ENCODE results near the gene RBM18. TPM values are rescaled to one million over a fixed set of nuclear protein-coding genes. Genes with fewer than 3 reads are reported as not detected.

The RBM18 gene
- total and polyA plus RNA-seq, 12 donors = 6.0 to 47.6 (median 42.1) TPM

GRCh38 chr9:122281368-122281767, 16.7 kb upstream of the RBM18 start:
- peaks cover 0 to 38% (median 17%) of the 10 kb centered on the region in 9 donors for H3K4me1 ChIP-seq
- H3K27ac ChIP-seq = peak overlapping the region in 5 of 10 donors; percentile 44 to 70 (median 67)
- intact Hi-C loops (cut with DNase I) = no loop called here
- ATAC-seq (peak in 5 of 8 donors; percentile 53 to 83 (median 68)), DNase-seq (no peak)
- no peak overlapping the region for H3K4me3 ChIP-seq
- TF ChIP-seq CTCF (IDR thresholded peaks at IDR 0.05) = no peak
- H3K27me3 ChIP-seq = no peaks in the 10 kb centered on the region
- H3K9me3 ChIP-seq = peaks cover 0 to 20% (median 10%) of the 10 kb centered on the region in 11 donors
- WGBS, 2 donors = 51 to 67% methylated on average over 5 of the region's 5 CpGs
- H3K36me3 ChIP-seq = peaks cover 0 to 74% (median 18%) of the 10 kb centered on the region in 9 donors

- peaks cover 0 to 26% (median 16%) of the 10 kb centered on the region in 9 donors for H3K4me1 ChIP-seq
- H3K27ac ChIP-seq = no peak overlapping the region
- DNase-seq (no peak), ATAC-seq (no peak)
- peaks cover 0 to 66% (median 9%) of the 10 kb centered on the region in 9 donors for H3K36me3 ChIP-seq
- no peaks in the 10 kb centered on the region for H3K27me3 ChIP-seq
- no peak for TF ChIP-seq CTCF (IDR thresholded peaks at IDR 0.05)
- intact Hi-C loops (cut with DNase I) = no loop called here
- WGBS, 2 donors = 97 to 99% methylated on average over 10 of the region's 10 CpGs
- no peak overlapping the region for H3K4me3 ChIP-seq
- peaks cover 0 to 28% (median 10%) of the 10 kb centered on the region in 11 donors for H3K9me3 ChIP-seq
These were observed 12.8 kb upstream of the RBM18 start for GRCh38 chr9:122277285-122277897.

DNA sequence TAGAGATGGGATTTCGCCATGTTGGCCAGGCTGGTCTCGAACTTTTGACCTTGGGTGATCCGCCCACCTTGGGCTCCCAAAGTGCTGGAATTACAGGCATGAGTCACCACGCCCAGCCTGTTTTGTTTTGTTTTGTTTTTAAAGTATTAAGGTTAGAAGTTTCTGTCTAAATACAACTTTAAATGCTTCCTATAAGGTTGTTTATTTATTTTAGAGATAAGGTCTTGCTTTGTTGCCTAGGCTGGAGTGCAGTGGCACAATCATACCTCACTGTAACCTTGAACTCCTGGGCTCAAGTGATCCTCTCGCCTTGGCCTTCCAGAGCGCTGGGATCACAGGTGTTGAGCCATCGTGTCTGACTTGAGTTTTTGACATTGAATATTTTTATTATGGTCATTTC, 11.5 kb upstream of the RBM18 start:
- Histone ChIP-seq H3K27ac (no peak overlapping the region), H3K4me1 (peaks cover 0 to 14% (median 6%) of the 10 kb centered on the region in 9 donors), H3K36me3 (peaks cover 0 to 67% (median 16%) of the 10 kb centered on the region in 9 donors), H3K4me3 (no peak overlapping the region), H3K9me3 (peaks cover 0 to 28% (median 10%) of the 10 kb centered on the region in 11 donors), H3K27me3 (no peaks in the 10 kb centered on the region)
- TF ChIP-seq CTCF (IDR thresholded peaks at IDR 0.05) = no peak
- ATAC-seq = no peak
- 95 to 97% methylated on average over 7 of the region's 7 CpGs for WGBS, 2 donors
- intact Hi-C loops (cut with DNase I) = no loop called here
- DNase-seq = no peak

GRCh38 chr9:122274055-122274454, 9.4 kb upstream of the RBM18 start:
- Histone ChIP-seq H3K27ac (no peak overlapping the region), H3K4me1 (peaks cover 0 to 7% (median 0%) of the 10 kb centered on the region in 9 donors), H3K9me3 (peaks cover 0 to 28% (median 10%) of the 10 kb centered on the region in 11 donors), H3K36me3 (peaks cover 0 to 62% (median 16%) of the 10 kb centered on the region in 9 donors), H3K27me3 (no peaks in the 10 kb centered on the region), H3K4me3 (no peak overlapping the region)
- TF ChIP-seq CTCF (IDR thresholded peaks at IDR 0.05) = no peak
- WGBS, 2 donors = 90 to 95% methylated on average over 2 of the region's 2 CpGs
- intact Hi-C loops (cut with DNase I) = no loop called here
- DNase-seq = no peak
- ATAC-seq = no peak

Measured in heart right ventricle (tissue), 16 donors.